AG10803 (cell line): ENCODE results near the gene UIMC1.
"Not testable (repeated sequence)": the region's sequence is repeated elsewhere in the genome, so short reads cannot be mapped to it uniquely, and the experiment has no call there.

ENCODE experiments used
- DNase-seq: peaks from one replicate; pipeline ENCODE4 v3.0.0; 2010; ENCODE audit warnings: low read depth
- H3K4me3 ChIP-seq: 2 replicates; pipeline ENCODE4 v1.5.1; 2011; ENCODE audit warnings: mild to moderate bottlenecking, low read length, control low read depth
- CTCF ChIP-seq: conservative IDR thresholded peaks from 2 replicates; pipeline ENCODE4 v1.5.1; 2011; ENCODE audit warnings: mild to moderate bottlenecking, low read length, control low read depth, inconsistent platforms

UIMC1 gene

GRCh38 chr5:176874198-176874780 is 132.3 kb downstream of the UIMC1 start:
- H3K4me3 ChIP-seq: no peak overlapping the region
- no peak for TF ChIP-seq CTCF
- no peak for DNase-seq

GRCh38 chr5:176873541-176874172 is 132.9 kb downstream of the UIMC1 start:
- no peak for TF ChIP-seq CTCF
- DNase-seq: no peak
- H3K4me3 ChIP-seq: no peak overlapping the region

- H3K4me3 ChIP-seq, DNase-seq: not testable (repeated sequence)
Observed at GRCh38 chr5:176873011-176873410, 133.6 kb downstream of the UIMC1 start.

DNA sequence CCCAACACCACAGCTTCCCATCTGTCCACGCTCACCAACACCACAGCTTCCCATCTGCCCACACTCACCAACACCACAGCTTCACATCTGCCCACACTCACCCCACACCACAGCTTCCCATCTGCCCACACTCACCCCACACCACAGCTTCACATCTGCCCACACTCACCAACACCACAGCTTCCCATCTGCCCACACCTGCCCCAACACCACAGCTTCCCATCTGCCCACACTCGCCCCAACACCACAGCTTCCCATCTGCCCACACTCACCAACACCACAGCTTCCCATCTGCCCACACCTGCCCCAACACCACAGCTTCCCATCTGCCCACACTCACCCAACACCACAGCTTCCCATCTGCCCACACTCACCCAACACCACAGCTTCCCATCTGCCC is 134.0 kb downstream of the UIMC1 start:
- DNase-seq, H3K4me3 ChIP-seq: not testable (repeated sequence)

DNA sequence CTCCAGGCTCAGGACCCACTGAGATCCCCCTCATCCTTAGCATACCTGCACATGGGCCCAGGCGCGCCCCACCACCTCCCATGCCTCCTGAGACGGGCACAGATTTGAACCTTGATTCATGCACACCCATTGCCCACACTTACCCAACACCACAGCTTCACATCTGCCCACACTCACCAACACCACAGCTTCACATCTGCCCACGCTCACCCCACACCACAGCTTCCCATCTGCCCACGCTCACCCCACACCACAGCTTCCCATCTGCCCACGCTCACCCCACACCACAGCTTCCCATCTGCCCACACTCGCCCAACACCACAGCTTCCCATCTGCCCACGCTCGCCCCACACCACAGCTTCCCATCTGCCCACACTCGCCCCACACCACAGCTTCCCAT is 135.9 kb downstream of the UIMC1 start:
- not testable (repeated sequence) for H3K4me3 ChIP-seq, DNase-seq

DNA sequence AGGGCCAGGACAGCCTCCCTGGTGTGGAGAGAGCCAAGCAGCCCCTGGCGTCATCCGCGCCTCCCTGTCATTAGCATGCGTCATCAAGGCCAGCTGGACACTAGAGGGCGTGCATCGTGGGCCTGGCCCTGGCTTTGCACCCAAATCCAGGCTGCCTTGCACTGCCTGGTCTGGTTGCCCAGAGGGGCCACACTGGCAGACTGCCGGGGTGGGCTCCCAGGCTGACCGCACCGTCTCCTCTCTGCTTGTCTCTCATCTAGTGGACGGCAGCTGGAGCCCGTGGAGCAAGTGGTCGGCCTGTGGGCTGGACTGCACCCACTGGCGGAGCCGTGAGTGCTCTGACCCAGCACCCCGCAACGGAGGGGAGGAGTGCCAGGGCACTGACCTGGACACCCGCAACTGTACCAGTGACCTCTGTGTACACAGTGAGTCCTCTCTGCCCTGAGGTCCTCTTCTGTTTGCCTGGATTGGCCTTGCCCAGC is 136.4 kb downstream of the UIMC1 start:
- peak; percentile 36 for TF ChIP-seq CTCF
- peak; percentile 24 for DNase-seq
- no peak overlapping the region for H3K4me3 ChIP-seq

DNA sequence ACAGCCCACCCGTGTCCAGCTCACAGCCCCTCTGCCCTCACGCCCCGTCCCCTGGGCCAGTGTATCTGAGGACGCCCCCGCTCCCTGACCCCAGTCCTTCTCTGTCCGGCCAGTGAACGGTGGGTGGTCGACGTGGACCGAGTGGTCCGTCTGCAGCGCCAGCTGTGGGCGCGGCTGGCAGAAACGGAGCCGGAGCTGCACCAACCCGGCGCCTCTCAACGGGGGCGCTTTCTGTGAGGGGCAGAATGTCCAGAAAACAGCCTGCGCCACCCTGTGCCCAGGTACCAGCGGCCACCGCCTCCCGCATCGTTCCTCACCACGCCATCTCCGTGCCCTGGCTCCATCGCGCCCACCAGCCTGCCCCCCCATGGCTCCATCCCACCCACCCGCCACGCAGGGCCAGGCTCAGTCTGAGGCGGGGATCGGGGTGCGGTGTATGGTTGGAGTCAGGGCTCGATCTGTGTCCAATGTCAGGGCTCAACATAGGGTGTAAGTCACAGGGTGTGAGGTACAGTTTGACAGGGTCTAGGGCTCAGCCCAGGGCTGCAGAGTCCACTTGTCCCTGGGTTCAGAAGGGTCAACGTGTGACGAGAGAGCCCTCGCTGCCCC is 137.0 kb downstream of the UIMC1 start:
- TF ChIP-seq CTCF: no peak
- DNase-seq: no peak
- H3K4me3 ChIP-seq: no peak overlapping the region

DNA sequence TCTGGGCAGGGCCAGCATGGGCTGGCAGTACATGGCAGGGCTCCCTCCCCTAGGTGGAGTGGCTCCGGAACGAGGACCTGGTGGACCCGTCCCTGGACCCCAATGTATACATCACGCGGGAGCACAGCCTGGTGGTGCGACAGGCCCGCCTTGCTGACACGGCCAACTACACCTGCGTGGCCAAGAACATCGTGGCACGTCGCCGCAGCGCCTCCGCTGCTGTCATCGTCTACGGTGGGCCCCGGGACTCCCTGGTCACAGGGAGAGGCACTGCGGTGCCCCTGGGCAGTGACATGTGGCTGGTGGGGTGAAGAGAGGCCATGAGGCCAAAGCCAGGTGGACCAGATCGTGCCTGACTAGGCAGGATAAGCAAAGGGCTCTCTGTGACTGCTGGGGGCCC is 137.8 kb downstream of the UIMC1 start:
- no peak overlapping the region for H3K4me3 ChIP-seq
- DNase-seq: no peak
- TF ChIP-seq CTCF: no peak
